B cell (primary cell): ENCODE measurements around the gene PLS1.

Experiments
- CTCF ChIP-seq: fragments of 200-600 bp; IDR thresholded peaks from one replicate; pipeline ENCODE4 v1.8.0; 2022; ENCODE audit warnings: antibody characterized with exemption, mild to moderate bottlenecking
- EZH2 ChIP-seq: IDR thresholded peaks from 2 replicates; pipeline ENCODE4 v1.6.1; 2012; ENCODE audit warnings: borderline replicate concordance, low read depth, mild to moderate bottlenecking, moderate library complexity, low read length; ENCODE audit not compliant: insufficient read depth, poor library complexity, severe bottlenecking

- TF ChIP-seq CTCF: no peak
- TF ChIP-seq EZH2: no peak
These were observed 5.5 kb downstream of the PLS1 start for GRCh38 chr3:142601713-142602112.
